Measurements from ENCODE around the gene OVOL2.

DNA sequence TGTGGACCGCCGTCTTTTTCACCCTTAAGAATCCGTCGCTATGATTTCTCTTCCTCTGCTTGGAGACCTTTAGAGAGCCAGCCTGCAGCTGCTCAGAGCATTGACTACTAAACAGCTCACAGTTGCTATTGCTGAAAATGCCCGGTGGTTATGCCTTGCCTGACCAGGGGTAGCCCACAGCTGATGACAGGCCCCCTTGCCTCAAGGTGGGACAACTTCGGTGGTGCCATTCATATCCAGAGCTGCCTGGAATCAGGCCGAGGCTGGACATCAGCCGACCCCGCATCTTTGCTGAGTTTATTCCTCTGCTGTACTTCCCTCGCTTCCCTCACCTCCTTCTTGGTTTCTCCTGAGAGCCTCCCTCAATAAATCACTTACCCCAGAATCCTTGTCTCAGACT is 39.6 kb downstream of the OVOL2 start:
- TF ChIP-seq POLR2A (IDR thresholded peaks at IDR 0.05), result no peak
- no peak for TF ChIP-seq CTCF (IDR thresholded peaks at IDR 0.05)
